Liver (tissue), 9 donors: ENCODE data around the gene GRWD1. TPM values are rescaled to one million over a fixed set of nuclear protein-coding genes. Genes with fewer than 3 reads are reported as not detected.
"Not testable (repeated sequence)": the region's sequence is repeated elsewhere in the genome, so short reads cannot be mapped to it uniquely, and the experiment has no call there.

Source experiments
- DNase-seq: peaks from one replicate; pipeline ENCODE4 v3.0.0-alpha.2; 2017; ENCODE audit warnings: low spot score
- H3K27ac ChIP-seq, 2 donors: one replicate each; pipeline ENCODE4 v1.7.0; 2013; ENCODE audit warnings: inconsistent platforms in 2 of 2, low read length in 2 of 2, control low read depth in 1 of 2, low read depth in 1 of 2, mild to moderate bottlenecking in 1 of 2
- H3K27me3 ChIP-seq, 4 donors: one replicate each; pipeline versions ENCODE4 v1.6.1 to v1.7.0; 2013; ENCODE audit warnings: low read length in 3 of 4, inconsistent platforms in 1 of 4, mild to moderate bottlenecking in 1 of 4, moderate library complexity in 1 of 4; ENCODE audit not compliant: control insufficient read depth in 4 of 4, insufficient read depth in 4 of 4
- H3K36me3 ChIP-seq, 4 donors: one replicate each; pipeline versions ENCODE4 v1.6.1 to v1.7.0; 2013; ENCODE audit warnings: low read length in 3 of 4, mild to moderate bottlenecking in 3 of 4, low read depth in 1 of 4, moderate library complexity in 1 of 4; ENCODE audit not compliant: control insufficient read depth in 4 of 4, insufficient read depth in 3 of 4
- H3K4me1 ChIP-seq, 4 donors: one replicate each; pipeline versions ENCODE4 v1.6.1 to v1.7.0; 2013; ENCODE audit warnings: low read length in 3 of 4, mild to moderate bottlenecking in 3 of 4, moderate library complexity in 1 of 4; ENCODE audit not compliant: control insufficient read depth in 4 of 4, insufficient read depth in 4 of 4
- H3K4me3 ChIP-seq, 3 donors: one replicate each; pipeline versions ENCODE4 v1.6.1 to v1.7.0; 2013; ENCODE audit warnings: low read length in 3 of 3, control low read depth in 1 of 3, low read depth in 1 of 3, mild to moderate bottlenecking in 1 of 3
- H3K9ac ChIP-seq, 2 donors: one replicate each; pipeline ENCODE4 v1.7.0; 2013; ENCODE audit warnings: low read length in 2 of 2, mild to moderate bottlenecking in 2 of 2, moderate library complexity in 2 of 2, control low read depth in 1 of 2, low read depth in 1 of 2
- H3K9me3 ChIP-seq, 4 donors: one replicate each; pipeline versions ENCODE4 v1.6.1 to v1.7.0; 2013; ENCODE audit warnings: low read length in 3 of 4; ENCODE audit not compliant: control insufficient read depth in 4 of 4
- GABPA ChIP-seq, 2 donors: IDR thresholded peaks in 1 of 2; conservative IDR thresholded peaks in 1 of 2; 2 replicates each; pipeline ENCODE4 v1.6.1; 2016; ENCODE audit warnings: antibody characterized with exemption in 2 of 2, mild to moderate bottlenecking in 1 of 2, moderate library complexity in 1 of 2
- HNF4A ChIP-seq, 2 donors: conservative IDR thresholded peaks; 2 replicates each; pipeline ENCODE4 v1.6.1; 2016; ENCODE audit warnings: antibody characterized with exemption in 2 of 2, mild to moderate bottlenecking in 2 of 2
- HNF4G ChIP-seq: IDR thresholded peaks from 2 replicates; pipeline ENCODE4 v1.6.1; 2016; ENCODE audit warnings: antibody characterized with exemption
- JUND ChIP-seq, 2 donors: IDR thresholded peaks; 2 replicates each; pipeline ENCODE4 v1.6.1; 2016; ENCODE audit warnings: antibody characterized with exemption in 2 of 2
- RAD21 ChIP-seq, 2 donors: IDR thresholded peaks; 2 replicates each; pipeline ENCODE4 v1.6.1; 2016; ENCODE audit warnings: antibody characterized with exemption in 2 of 2, mild to moderate bottlenecking in 2 of 2
- REST ChIP-seq: IDR thresholded peaks from 2 replicates; pipeline ENCODE4 v1.6.1; 2016; ENCODE audit warnings: antibody characterized with exemption, mild to moderate bottlenecking
- WGBS: extraction: QIAGEN DNeasy Blood & Tissue Kit; methylation state at CpG from one replicate; pipeline ENCODE4 v1.1.7; 2013; 5-methylcytosine and 5-hydroxymethylcytosine counted together
- polyA plus RNA-seq, 2 donors: library from polyadenylated mRNA; stranded (reverse) in 1 of 2; unstranded in 1 of 2; fragments of 200-250 nt in 1 of 2; fragments of >200 nt in 1 of 2; fragmentation: Nextera tagmentation in 1 of 2; extraction: Ambion mirVana in 1 of 2; gene quantifications; one replicate each; pipeline versions ENCODE4 v1.2.1 to v1.2.3, GENCODE V29; 2013 to 2015
- total RNA-seq, 2 donors: library from RNA; depleted of rRNA; stranded (reverse); fragments of >200 nt; gene quantifications; one replicate each; pipeline ENCODE4 v1.2.3, GENCODE V29; 2014
- TF ChIP-seq, protein P1 (sequence below): fragments of 150-350 bp; IDR thresholded peaks from 2 replicates; pipeline ENCODE4 v1.5.1; 2017; ENCODE audit warnings: improper control_type of control experiment, low read depth, low read length; ENCODE audit not compliant: missing input control
- donor health status: healthy.
- donor health status: healthy.
- donor health status: healthy.
- donor health status: healthy.
- donor health status: healthy.

GRWD1 gene
- total and polyA plus RNA-seq, 4 donors, result 7.1 to 31.7 (median 15.3) TPM

DNA sequence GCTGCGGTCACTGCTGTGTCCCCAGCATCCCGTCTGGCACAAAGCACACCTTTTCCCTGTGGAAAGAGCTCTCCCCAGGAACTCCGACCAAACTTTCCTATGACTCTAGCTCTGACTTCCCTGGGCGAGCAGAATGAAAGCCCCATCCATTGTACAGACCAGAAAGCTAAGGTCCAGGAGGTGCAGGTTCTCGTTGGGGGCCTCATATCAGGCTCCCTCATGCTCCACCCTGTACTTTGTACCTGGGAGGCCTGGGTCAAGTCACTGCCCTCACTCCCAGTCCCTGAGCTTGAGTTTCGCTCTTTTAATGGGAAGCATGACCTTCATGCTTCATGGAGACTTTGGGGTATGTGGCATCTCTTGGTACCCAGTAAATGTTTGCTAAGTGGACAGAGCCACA is 41.8 kb downstream of the GRWD1 start:
- Histone ChIP-seq H3K4me3 (no peak overlapping the region), H3K27ac (no peak overlapping the region), H3K27me3 (no peaks in the 10 kb centered on the region), H3K9me3 (no peaks in the 10 kb centered on the region), H3K4me1 (no peaks in the 10 kb centered on the region), H3K9ac (no peak overlapping the region), H3K36me3 (no peaks in the 10 kb centered on the region)
- TF ChIP-seq REST (no peak), HNF4A (conservative IDR thresholded peaks at IDR 0.05) (peak in 1 of 2 donors; percentile 20)
- WGBS, result 74% methylated on average over 6 of the region's 6 CpGs
- no peak for DNase-seq

DNA sequence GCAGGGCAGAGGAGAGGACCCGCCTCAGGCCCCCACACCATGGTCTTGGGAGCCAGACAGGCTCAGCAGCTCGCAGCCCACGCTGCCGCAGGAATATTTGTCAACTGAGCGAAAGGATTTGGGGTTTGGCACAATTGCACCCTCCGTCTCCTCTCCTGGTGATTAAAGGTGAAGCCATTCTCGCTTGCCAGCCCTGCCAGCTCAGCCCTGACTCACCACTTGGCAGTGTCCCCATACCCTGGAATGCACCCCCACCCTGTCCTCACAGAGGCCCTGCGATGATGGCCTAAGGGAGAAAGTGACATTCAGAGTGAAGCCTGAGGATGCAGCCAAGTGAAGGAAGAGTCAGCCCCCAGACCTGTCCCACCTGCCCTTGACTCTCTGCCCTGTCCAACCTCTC is 42.2 kb downstream of the GRWD1 start:
- no peak for DNase-seq
- Histone ChIP-seq H3K27me3 (peaks cover 0 to 2% (median 0%) of the 10 kb centered on the region in 4 donors), H3K9ac (no peak overlapping the region), H3K36me3 (no peaks in the 10 kb centered on the region), H3K27ac (no peak overlapping the region), H3K4me3 (no peak overlapping the region), H3K4me1 (no peaks in the 10 kb centered on the region), H3K9me3 (no peaks in the 10 kb centered on the region)
- 67% methylated on average over 8 of the region's 8 CpGs for WGBS
- TF ChIP-seq HNF4G, result no peak
- TF ChIP-seq GABPA (IDR thresholded peaks at IDR 0.05 in 1 of 2, conservative IDR thresholded peaks at IDR 0.05 in 1 of 2), result no peak
- peak; percentile 60 to 73 for TF ChIP-seq JUND (IDR thresholded peaks at IDR 0.05)
- no peak for TF ChIP-seq HNF4A (conservative IDR thresholded peaks at IDR 0.05)

DNA sequence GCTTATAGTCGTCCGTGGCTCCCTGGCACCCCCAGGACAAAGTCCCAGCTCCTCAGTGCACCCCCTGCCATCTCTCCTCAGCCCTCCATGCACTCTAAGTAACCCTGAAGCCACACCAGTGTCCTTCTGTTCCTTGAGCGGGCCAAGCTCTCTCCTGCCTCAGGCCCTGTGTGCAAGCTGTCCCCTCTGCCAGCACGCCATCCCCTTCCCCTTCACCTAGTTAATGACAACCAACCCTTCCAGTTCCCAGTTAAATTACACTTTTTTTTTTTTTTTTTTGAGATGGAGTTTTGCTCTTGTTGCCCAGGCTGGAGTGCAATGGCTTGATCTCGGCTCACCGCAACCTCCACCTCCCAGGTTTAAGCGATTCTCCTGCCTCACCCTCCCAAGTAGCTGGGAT is 42.7 kb downstream of the GRWD1 start:
- H3K4me3 ChIP-seq, DNase-seq, H3K9ac ChIP-seq, H3K9me3 ChIP-seq, H3K27me3 ChIP-seq, H3K36me3 ChIP-seq, H3K4me1 ChIP-seq, H3K27ac ChIP-seq: not testable (repeated sequence)
- 78% methylated on average over 7 of the region's 7 CpGs for WGBS

GRCh38 chr19:48489608-48490216 is 43.9 kb downstream of the GRWD1 start:
- Histone ChIP-seq H3K27ac (no peak overlapping the region), H3K9me3 (no peaks in the 10 kb centered on the region), H3K36me3 (no peaks in the 10 kb centered on the region), H3K4me3 (no peak overlapping the region), H3K9ac (no peak overlapping the region), H3K4me1 (peaks cover 0 to 2% (median 0%) of the 10 kb centered on the region in 4 donors), H3K27me3 (peaks cover 0 to 2% (median 0%) of the 10 kb centered on the region in 4 donors)
- peak; percentile 88 for DNase-seq
- 19% methylated on average over 19 of the region's 19 CpGs for WGBS
- TF ChIP-seq, protein P1, sequence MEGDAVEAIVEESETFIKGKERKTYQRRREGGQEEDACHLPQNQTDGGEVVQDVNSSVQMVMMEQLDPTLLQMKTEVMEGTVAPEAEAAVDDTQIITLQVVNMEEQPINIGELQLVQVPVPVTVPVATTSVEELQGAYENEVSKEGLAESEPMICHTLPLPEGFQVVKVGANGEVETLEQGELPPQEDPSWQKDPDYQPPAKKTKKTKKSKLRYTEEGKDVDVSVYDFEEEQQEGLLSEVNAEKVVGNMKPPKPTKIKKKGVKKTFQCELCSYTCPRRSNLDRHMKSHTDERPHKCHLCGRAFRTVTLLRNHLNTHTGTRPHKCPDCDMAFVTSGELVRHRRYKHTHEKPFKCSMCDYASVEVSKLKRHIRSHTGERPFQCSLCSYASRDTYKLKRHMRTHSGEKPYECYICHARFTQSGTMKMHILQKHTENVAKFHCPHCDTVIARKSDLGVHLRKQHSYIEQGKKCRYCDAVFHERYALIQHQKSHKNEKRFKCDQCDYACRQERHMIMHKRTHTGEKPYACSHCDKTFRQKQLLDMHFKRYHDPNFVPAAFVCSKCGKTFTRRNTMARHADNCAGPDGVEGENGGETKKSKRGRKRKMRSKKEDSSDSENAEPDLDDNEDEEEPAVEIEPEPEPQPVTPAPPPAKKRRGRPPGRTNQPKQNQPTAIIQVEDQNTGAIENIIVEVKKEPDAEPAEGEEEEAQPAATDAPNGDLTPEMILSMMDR, result peak; percentile 85
- TF ChIP-seq JUND (IDR thresholded peaks at IDR 0.05), result no peak
- peak; percentile 72 to 86 for TF ChIP-seq RAD21 (IDR thresholded peaks at IDR 0.05)
